SK-N-SH treated with all-trans-retinoic acid at 6 μM for 48 hours (cell line): ENCODE data around the gene SBDS.

Source experiments
- ESRRG ChIP-seq: fragments of 250-450 bp; sonication (Bioruptor Pico); IDR thresholded peaks from 2 replicates; pipeline ENCODE4 v1.6.1; 2021; ENCODE audit warnings: mild to moderate bottlenecking
- SNAI2 ChIP-seq: fragments of 250-450 bp; sonication (Bioruptor Pico); IDR thresholded peaks from 2 replicates; pipeline ENCODE4 v1.5.0; 2020; ENCODE audit warnings: mild to moderate bottlenecking, moderate library complexity
- ZC3H10 ChIP-seq: fragments of 250-450 bp; sonication (Bioruptor Pico); IDR thresholded peaks from 2 replicates; pipeline ENCODE4 v1.5.1; 2021; ENCODE audit warnings: mild to moderate bottlenecking, moderate library complexity
- ZFP3 ChIP-seq: fragments of 250-450 bp; sonication (Bioruptor Pico); IDR thresholded peaks from 2 replicates; pipeline ENCODE4 v1.5.0; 2020; ENCODE audit warnings: mild to moderate bottlenecking, moderate library complexity
- ZNF70 ChIP-seq: fragments of 450-650 bp; formaldehyde crosslinking; IDR thresholded peaks from 2 replicates; pipeline ENCODE4 v1.5.0; 2020; ENCODE audit warnings: mild to moderate bottlenecking, moderate library complexity
- ZNF8 ChIP-seq: fragments of 450-650 bp; formaldehyde crosslinking; IDR thresholded peaks from 2 replicates; pipeline ENCODE4 v1.5.0; 2020; ENCODE audit warnings: mild to moderate bottlenecking, moderate library complexity
- TF ChIP-seq, protein P1 (sequence below): fragments of 250-450 bp; sonication (Bioruptor Pico); IDR thresholded peaks from 2 replicates; pipeline ENCODE4 v1.5.1; 2020; ENCODE audit warnings: low read depth, mild to moderate bottlenecking, moderate library complexity
- TF ChIP-seq, protein P2 (sequence below): fragments of 250-450 bp; sonication (Bioruptor Pico); IDR thresholded peaks from 2 replicates; pipeline ENCODE4 v1.8.0; 2020; ENCODE audit warnings: mild to moderate bottlenecking, moderate library complexity, borderline replicate concordance

DNA sequence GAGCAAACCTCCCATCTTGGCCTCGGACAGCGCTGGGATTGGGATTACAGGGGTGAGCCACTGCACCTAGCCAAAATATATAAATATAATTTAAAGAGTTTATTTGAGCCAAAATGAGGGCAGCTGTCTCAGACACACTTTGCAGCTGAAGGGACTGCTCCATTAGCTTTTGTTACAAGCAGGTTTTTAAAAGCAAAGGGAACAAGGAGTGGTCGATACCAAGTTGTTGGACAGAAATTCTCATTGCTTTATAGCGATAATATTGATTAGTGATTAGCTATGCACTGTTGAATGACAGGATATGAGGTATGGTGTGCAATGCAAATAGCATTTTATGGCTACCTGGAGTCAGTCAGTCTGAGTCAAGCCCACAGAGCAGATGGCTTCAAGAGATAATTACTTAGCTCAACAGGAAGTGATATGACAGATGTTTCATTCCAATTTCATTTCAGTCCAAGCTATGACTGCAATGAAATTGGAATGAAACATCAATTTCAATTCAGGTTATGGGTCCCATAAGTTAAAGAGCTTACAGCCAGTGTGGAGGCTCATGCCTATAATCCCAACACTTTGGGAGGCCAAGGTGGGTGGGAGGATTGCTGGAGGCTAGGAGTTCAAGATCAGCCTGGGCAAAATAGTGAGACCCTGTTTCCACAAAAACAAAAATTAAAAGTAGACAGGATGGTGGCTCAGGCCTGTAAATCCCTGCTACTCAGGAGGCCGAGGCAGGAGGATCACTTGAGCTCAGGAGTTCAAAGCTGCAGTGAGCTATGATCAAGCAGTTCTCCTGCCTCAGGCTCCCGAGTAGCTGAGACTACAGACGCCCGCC, 24.4 kb upstream of the SBDS start:
- TF ChIP-seq, protein P1, sequence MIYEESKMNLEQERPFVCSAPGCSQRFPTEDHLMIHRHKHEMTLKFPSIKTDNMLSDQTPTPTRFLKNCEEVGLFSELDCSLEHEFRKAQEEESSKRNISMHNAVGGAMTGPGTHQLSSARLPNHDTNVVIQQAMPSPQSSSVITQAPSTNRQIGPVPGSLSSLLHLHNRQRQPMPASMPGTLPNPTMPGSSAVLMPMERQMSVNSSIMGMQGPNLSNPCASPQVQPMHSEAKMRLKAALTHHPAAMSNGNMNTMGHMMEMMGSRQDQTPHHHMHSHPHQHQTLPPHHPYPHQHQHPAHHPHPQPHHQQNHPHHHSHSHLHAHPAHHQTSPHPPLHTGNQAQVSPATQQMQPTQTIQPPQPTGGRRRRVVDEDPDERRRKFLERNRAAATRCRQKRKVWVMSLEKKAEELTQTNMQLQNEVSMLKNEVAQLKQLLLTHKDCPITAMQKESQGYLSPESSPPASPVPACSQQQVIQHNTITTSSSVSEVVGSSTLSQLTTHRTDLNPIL (CRISPR knock-in tag) = no peak
- no peak for TF ChIP-seq ZNF70
- TF ChIP-seq ZC3H10 (CRISPR knock-in tag) = no peak
- TF ChIP-seq SNAI2 (CRISPR knock-in tag) = no peak
- TF ChIP-seq ESRRG (CRISPR knock-in tag) = no peak
- TF ChIP-seq, protein P2, sequence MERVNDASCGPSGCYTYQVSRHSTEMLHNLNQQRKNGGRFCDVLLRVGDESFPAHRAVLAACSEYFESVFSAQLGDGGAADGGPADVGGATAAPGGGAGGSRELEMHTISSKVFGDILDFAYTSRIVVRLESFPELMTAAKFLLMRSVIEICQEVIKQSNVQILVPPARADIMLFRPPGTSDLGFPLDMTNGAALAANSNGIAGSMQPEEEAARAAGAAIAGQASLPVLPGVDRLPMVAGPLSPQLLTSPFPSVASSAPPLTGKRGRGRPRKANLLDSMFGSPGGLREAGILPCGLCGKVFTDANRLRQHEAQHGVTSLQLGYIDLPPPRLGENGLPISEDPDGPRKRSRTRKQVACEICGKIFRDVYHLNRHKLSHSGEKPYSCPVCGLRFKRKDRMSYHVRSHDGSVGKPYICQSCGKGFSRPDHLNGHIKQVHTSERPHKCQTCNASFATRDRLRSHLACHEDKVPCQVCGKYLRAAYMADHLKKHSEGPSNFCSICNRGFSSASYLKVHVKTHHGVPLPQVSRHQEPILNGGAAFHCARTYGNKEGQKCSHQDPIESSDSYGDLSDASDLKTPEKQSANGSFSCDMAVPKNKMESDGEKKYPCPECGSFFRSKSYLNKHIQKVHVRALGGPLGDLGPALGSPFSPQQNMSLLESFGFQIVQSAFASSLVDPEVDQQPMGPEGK (CRISPR knock-in tag) = no peak
- TF ChIP-seq ZNF8 (CRISPR knock-in tag) = no peak
- TF ChIP-seq ZFP3 (CRISPR knock-in tag) = peak; percentile 91
